Measurements from ENCODE around the gene DKKL1.

DKKL1 gene

GRCh38 chr19:49396738-49397505 lies 33.2 kb downstream of the DKKL1 start:
- DNase-seq = no peak

GRCh38 chr19:49398001-49398615 lies 34.4 kb downstream of the DKKL1 start:
- no peak for DNase-seq

- no peak for DNase-seq
Measured at GRCh38 chr19:49398931-49399330, 35.3 kb downstream of the DKKL1 start.

- no peak for DNase-seq
Measured at GRCh38 chr19:49400029-49400428, 36.4 kb downstream of the DKKL1 start.

- no peak for DNase-seq
Measured at GRCh38 chr19:49403404-49404187, 39.9 kb downstream of the DKKL1 start.

GRCh38 chr19:49407079-49407478 lies 43.4 kb downstream of the DKKL1 start:
- no peak for DNase-seq

- no peak for DNase-seq
Measured at GRCh38 chr19:49407482-49408015, 43.9 kb downstream of the DKKL1 start.

GRCh38 chr19:49408816-49409440 lies 45.3 kb downstream of the DKKL1 start:
- DNase-seq = no peak

GRCh38 chr19:49409441-49410029 lies 45.9 kb downstream of the DKKL1 start:
- DNase-seq = no peak

GRCh38 chr19:49411681-49412326 lies 48.1 kb downstream of the DKKL1 start:
- no peak for DNase-seq

- no peak for DNase-seq
Measured at GRCh38 chr19:49413348-49413747, 49.7 kb downstream of the DKKL1 start.

- DNase-seq = no peak
Measured at GRCh38 chr19:49414256-49414655, 50.6 kb downstream of the DKKL1 start.

GRCh38 chr19:49415102-49415809 lies 51.6 kb downstream of the DKKL1 start:
- no peak for DNase-seq

GRCh38 chr19:49415810-49416200 lies 52.1 kb downstream of the DKKL1 start:
- no peak for DNase-seq

- no peak for DNase-seq
Measured at GRCh38 chr19:49417088-49417487, 53.4 kb downstream of the DKKL1 start.

- no peak for DNase-seq
Measured at GRCh38 chr19:49418511-49418910, 54.8 kb downstream of the DKKL1 start.

- DNase-seq = no peak
Measured at GRCh38 chr19:49419173-49419572, 55.5 kb downstream of the DKKL1 start.

- DNase-seq = no peak
Measured at GRCh38 chr19:49420227-49420626, 56.5 kb downstream of the DKKL1 start.

- DNase-seq = peak in 1 of 2 donors; percentile 44
Measured at GRCh38 chr19:49421039-49421877, 57.6 kb downstream of the DKKL1 start.

- no peak for DNase-seq
Measured at GRCh38 chr19:49421878-49422202, 58.2 kb downstream of the DKKL1 start.
